Thyroid gland (tissue), 4 donors: ENCODE results near the gene MANBA. TPM values are rescaled to one million over a fixed set of nuclear protein-coding genes. Genes with fewer than 3 reads are reported as not detected.

Experiments used
- DNase-seq, 2 donors: peaks; one replicate each; pipeline ENCODE4 v3.0.0-alpha.2; 2019
- H3K27ac ChIP-seq, 3 donors: fragments of 200-600 bp; sonication (generic); 1 replicate in 2 of 3; 2 replicates in 1 of 3; pipeline ENCODE4 v1.5.1; 2016 to 2019; ENCODE audit warnings: mild to moderate bottlenecking in 1 of 3, moderate library complexity in 1 of 3
- H3K27me3 ChIP-seq: fragments of 200-600 bp; sonication (generic); one replicate; pipeline ENCODE4 v1.5.1; 2019
- H3K36me3 ChIP-seq, 2 donors: fragments of 200-600 bp; sonication (generic); one replicate each; pipeline ENCODE4 v1.5.1; 2016 to 2019
- H3K4me1 ChIP-seq, 2 donors: fragments of 200-600 bp; sonication (generic); one replicate each; pipeline ENCODE4 v1.5.1; 2017 to 2019
- H3K4me3 ChIP-seq, 3 donors: fragments of 200-600 bp; sonication (generic); replicated peaks in 1 of 3; 1 replicate in 2 of 3; 2 replicates in 1 of 3; pipeline ENCODE4 v1.5.1; 2016; ENCODE audit warnings: mild to moderate bottlenecking in 1 of 3
- H3K9me3 ChIP-seq: fragments of 200-600 bp; sonication (generic); one replicate; pipeline ENCODE4 v1.5.1; 2017
- CTCF ChIP-seq, 6 experiments: fragments of 200-600 bp in 3 of 6; fragments of 450-650 bp in 3 of 6; sonication (generic) in 3 of 6; IDR thresholded peaks; one replicate each; pipeline ENCODE4 v1.5.1; 2016 to 2019; ENCODE audit warnings: antibody characterized with exemption in 6 of 6, mild to moderate bottlenecking in 2 of 6, inconsistent platforms in 1 of 6, moderate library complexity in 1 of 6
- POLR2A ChIP-seq, 2 donors: fragments of 450-650 bp; IDR thresholded peaks; one replicate each; pipeline ENCODE4 v1.6.1; 2017; ENCODE audit warnings: antibody characterized with exemption in 2 of 2, mild to moderate bottlenecking in 2 of 2, moderate library complexity in 1 of 2
- WGBS, 2 donors: methylation state at CpG; one replicate each; pipeline ENCODE4 v1.1.5; 2017; 5-methylcytosine and 5-hydroxymethylcytosine counted together
- intact Hi-C: fragments of 100-400 bp; cut with DNase I; formaldehyde crosslinking; loops from one replicate; pipeline ENCODE4 v1.15.1; 2023
- total RNA-seq, 4 donors: library from RNA; depleted of rRNA; stranded (reverse); fragments of >200 nt; gene quantifications; one replicate each; pipeline ENCODE4 v1.2.3, GENCODE V29; 2016

MANBA gene
- total RNA-seq, 4 donors from 2014 or later = 41.3 to 53.4 (median 45.5) TPM

GRCh38 chr4:102787944-102788343, 27.2 kb upstream of the MANBA start:
- no peak for DNase-seq
- Histone ChIP-seq H3K4me1 (no peaks in the 10 kb centered on the region), H3K27ac (no peak overlapping the region), H3K36me3 (no peaks in the 10 kb centered on the region), H3K27me3 (no peaks in the 10 kb centered on the region), H3K9me3 (no peaks in the 10 kb centered on the region), H3K4me3 (no peak overlapping the region)
- WGBS, 2 donors = 92 to 97% methylated on average over 3 of the region's 3 CpGs
- TF ChIP-seq POLR2A (IDR thresholded peaks at IDR 0.05) (no peak), CTCF (IDR thresholded peaks at IDR 0.05) (no peak)
- intact Hi-C loops = no loop called here

DNA sequence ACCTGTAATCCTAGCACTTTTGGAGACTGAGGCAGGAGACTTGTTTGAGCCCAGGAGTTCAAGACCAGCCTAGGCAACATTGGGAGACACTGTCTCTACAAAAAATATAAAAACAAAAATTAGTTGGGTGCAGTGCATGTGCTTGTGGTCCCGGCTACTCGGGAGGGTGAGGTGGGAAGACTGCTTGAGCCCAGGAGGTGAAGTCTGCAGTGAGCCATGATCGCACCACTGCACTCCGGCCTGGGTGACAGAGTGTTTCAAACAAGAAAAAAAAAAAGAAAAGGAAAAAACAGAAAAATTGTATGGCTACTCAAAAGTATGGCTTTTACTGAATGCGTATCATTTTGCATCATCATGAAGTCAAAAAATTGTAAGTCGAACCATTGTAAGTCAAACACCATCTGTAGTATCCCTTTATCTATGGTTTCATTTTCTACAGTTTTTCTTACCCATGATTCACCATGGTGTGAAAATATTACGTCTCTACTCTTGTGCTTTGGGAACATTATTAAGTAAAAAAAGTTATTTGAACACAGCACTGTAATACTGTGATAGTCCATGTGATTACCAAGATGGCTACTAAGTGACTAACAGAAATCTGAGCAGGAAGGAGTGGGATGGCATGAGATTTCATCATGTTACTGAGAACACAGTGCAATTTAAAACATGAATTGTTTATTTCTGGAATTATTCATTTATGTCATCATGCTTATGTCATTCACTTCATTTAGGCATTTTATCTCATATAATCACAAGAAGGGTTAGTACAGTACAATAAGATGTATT, 26.5 kb upstream of the MANBA start:
- TF ChIP-seq CTCF (IDR thresholded peaks at IDR 0.05) = no peak
- no peak for TF ChIP-seq POLR2A (IDR thresholded peaks at IDR 0.05)
- DNase-seq = no peak
- intact Hi-C loops = no loop called here

DNA sequence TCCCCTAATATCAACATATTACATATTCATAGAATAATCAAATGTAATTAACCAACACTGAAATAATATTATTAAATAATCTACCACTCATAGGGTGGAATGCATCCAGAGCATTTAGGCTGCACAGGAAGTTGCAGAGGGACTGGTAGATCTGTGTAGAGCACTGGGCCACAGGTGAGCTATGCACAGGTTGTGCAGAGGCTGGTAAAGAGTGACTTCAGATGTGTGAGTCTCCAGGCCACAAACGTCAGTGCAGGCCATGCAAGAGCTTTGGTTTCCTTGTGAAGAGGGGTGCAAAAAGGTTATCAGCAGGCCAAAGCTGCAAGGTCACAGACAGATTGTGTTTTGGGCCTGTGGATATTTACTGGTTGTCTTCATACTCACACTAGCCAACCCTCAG, 25.5 kb upstream of the MANBA start:
- TF ChIP-seq POLR2A (IDR thresholded peaks at IDR 0.05) = no peak
- TF ChIP-seq CTCF (IDR thresholded peaks at IDR 0.05) = no peak
- intact Hi-C loops = no loop called here
- no peak overlapping the region for H3K27ac ChIP-seq

More for the DNA sequence above, 26.5 kb upstream of the MANBA start:
- WGBS, 2 donors = 95% methylated on average over 7 of the region's 7 CpGs
- Histone ChIP-seq H3K36me3 (no peaks in the 10 kb centered on the region), H3K27ac (no peak overlapping the region), H3K4me1 (no peaks in the 10 kb centered on the region), H3K9me3 (no peaks in the 10 kb centered on the region), H3K4me3 (no peak overlapping the region), H3K27me3 (no peaks in the 10 kb centered on the region)

DNA sequence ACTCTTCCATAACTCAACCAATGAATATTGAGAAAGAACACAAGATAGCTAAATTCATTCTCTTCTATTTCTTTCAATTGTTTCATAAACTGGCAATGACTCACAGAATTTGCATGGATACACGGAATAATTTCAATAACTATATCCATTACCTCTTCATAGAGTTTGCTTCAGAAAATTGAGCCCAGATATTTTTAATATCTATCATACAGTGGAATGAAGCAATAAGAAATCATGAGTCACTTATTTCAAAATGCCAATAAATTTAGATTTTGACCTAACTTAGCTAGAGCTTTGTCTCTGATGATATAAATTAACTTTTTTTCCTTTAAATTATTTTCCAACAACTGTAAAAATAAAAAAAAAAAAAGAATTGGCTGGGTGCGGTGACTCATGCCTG, 22.2 kb upstream of the MANBA start:
- H3K9me3 ChIP-seq = no peaks in the 10 kb centered on the region
- H3K27ac ChIP-seq = no peak overlapping the region

More for the DNA sequence above, 25.5 kb upstream of the MANBA start:
- no peaks in the 10 kb centered on the region for H3K36me3 ChIP-seq
- no peaks in the 10 kb centered on the region for H3K4me1 ChIP-seq
- 43 to 60% methylated on average over 1 of the region's 1 CpG for WGBS, 2 donors
- H3K4me3 ChIP-seq = no peak overlapping the region
- no peaks in the 10 kb centered on the region for H3K27me3 ChIP-seq
- no peaks in the 10 kb centered on the region for H3K9me3 ChIP-seq
- DNase-seq = no peak

More for the DNA sequence above, 22.2 kb upstream of the MANBA start:
- 91 to 95% methylated on average over 2 of the region's 2 CpGs for WGBS, 2 donors
- H3K4me1 ChIP-seq = peaks cover 0 to 7% of the 10 kb centered on the region in 2 donors
- TF ChIP-seq CTCF (IDR thresholded peaks at IDR 0.05) (no peak), POLR2A (IDR thresholded peaks at IDR 0.05) (no peak)
- DNase-seq = no peak
- H3K27me3 ChIP-seq = no peaks in the 10 kb centered on the region
- no peaks in the 10 kb centered on the region for H3K36me3 ChIP-seq
- H3K4me3 ChIP-seq = no peak overlapping the region
- intact Hi-C loops = no loop called here
